ENCODE measurements around the gene COA5.
A peak's percentile ranks its signal among the peaks of the same experiment; 100 is the strongest.
"Not testable (repeated sequence)": the region's sequence is repeated elsewhere in the genome, so short reads cannot be mapped to it uniquely, and the experiment has no call there.

The COA5 gene

DNA sequence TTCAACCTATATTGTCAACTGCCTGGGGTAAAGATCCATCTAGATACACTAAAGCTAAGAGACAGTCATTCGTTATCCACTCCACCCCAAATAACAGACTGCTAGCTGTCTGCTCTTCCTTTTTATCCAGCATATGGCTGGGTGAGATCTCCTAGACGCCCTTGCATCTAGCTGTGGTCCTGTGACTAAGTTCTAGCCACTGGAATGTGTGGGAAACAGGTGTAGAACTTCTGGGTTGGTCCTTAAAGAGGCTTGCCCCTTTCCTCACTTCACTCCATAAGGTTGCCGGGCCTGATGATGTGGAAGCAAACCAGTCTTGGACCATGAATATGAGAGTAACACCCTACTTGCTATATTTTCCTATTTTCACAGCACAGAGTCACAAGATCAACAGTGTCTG, 3.2 kb downstream of the COA5 start:
- no peak for DNase-seq

DNA sequence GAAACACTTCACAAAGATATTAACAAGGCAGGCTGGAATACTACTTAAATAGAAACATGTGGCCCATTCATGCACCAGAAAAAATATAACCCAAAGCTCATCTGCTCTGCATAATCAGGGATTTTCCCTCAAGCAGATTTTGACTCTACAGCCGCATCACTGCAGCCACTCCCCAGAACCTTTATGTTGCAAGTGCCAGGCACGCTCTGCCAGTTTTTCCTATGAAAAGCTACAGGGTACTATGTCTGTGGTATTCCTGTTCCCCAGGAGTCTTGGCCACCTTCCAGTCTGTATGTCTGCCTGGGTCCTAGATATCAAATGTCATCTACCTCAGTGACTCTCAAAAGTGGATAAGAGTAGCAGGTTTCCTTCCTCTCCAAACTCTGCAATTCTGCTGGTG, 3.8 kb downstream of the COA5 start:
- DNase-seq = no peak

DNA sequence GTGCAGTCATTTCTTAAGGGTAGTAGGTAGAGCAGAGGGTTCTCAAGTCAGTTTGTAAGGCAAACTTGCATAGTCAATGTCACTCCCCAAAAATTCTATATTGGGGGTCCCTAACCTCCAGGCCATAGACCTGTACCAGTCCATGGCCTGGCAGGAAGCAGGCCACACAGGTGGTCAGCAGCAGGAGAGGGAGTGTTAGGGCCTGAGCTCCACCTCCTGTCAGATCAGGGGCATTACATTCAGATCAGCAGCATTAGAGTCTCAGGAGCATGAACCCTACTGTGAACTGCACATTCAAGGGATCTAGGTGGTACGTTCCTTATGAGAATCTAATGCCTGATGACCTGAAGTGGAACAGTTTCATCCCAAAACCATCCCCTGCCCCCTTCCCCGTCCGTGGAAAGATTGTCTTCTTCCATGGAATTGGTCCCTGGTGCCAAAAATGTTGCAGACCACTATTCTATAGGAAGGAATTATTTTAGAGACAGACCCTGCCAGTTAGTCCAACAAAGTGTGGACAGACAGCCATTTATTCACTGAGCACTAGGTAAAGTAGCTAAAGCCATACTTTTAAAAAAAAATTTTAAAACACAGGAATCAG, 6.7 kb downstream of the COA5 start:
- peak; percentile 1 for DNase-seq

DNA sequence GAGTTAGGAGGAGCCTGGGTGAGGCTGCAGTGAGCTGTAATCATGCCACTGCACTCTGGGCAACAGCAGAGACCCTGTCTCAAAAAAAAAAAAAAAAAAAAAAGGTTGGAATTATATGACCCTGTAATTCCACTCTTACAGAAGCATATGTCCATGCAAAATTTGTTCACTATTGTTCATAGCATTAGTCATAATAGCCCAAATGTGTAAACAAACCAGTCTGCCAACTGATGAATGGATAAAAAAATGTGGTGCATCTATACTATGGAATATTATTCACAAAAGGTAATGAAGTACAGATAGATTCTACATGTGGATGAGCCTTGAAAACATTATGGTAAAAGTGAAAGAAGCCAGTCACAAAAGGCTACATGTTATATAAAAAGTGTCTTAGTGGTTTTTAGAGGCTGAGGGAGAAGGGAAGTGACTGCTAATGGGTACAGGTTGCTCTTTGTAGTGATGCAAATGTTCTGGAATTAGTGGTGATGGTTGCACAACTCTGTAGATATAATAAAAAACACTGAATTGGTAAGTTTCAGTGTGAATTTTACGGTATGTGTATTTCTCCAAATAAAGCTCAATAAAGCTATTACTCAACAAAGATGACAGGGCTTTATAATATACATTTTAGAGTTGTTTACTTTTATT, 9.4 kb downstream of the COA5 start:
- no peak for DNase-seq

DNA sequence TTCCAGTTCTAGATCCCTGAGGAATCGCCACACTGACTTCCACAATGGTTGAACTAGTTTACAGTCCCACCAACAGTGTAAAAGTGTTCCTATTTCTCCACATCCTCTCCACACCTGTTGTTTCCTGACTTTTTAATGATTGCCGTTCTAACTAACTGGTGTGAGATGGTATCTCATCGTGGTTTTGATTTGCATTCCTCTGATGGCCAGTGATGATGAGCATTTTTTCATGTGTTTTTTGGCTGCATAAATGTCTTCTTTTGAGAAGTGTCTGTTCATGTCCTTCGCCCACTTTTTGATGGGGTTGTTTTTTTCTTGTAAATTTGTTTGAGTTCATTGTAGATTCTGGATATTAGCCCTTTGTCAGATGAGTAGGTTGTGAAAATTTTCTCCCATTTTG, 13.6 kb downstream of the COA5 start:
- not testable (repeated sequence) for DNase-seq

DNA sequence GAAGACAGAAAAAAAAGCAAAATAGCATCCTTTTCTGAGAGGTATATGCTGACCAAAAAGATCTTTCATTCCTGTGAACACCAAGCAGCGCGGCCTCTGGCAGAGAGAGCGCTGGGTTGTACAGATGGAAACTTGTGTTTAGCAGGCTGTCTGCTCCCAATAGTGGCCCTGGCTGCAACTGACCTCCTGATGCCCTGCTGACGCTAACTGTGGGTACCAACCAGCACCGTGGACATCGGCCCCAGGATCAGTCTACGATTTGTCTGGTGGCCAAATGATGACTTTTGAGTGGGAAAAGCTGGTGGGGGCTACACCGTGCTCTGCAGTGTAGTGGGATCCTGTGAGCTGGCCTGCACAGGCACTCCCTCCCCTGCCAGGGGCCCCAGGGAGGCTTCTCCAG, 15.7 kb downstream of the COA5 start:
- DNase-seq = no peak

DNA sequence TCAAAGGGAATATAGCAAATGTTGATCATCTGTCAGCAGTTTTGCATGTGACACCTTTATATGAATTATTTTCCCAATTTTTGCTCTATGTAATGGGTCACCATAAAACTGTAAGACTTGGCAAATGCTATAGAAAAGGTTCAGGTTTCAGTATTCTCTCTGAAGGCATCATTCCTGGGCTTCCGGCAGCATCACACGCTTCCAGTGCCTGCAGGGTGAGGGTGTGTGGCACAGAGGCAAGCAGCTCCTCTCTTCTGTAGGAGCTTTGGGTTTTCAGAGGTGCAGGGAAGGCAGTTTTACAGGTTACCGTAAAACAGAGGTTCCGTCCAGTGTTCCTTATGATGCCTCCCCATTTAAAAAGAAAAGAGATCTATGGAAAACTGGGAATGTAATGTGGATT, 18.8 kb downstream of the COA5 start:
- DNase-seq = no peak

DNA sequence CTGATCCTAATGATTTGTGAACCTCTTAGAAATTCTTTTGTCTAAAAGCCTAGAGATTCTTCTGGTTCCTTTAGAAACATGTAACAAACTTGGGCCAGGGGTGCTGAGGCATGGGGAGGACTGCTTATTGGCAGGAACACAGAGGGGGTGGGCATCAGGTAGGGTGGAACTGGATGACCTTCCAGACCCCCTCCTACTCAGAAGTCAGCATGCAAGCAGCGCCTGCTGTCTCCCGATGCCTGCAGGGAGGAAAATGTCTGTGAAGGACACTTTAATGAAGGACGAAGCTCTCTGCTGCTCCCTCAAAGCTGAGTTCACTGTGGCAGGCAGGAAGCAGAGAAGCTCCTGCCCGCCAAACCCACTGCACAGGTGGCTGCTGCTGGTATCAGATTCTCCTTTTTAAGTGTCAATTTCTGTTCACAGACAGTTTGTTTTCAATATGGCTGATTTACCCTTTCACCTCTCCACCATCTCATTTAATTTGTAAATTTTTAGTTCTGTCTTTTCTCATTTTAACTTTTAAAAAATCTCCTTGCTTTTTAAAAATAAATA, 19.4 kb downstream of the COA5 start:
- no peak for DNase-seq

DNA sequence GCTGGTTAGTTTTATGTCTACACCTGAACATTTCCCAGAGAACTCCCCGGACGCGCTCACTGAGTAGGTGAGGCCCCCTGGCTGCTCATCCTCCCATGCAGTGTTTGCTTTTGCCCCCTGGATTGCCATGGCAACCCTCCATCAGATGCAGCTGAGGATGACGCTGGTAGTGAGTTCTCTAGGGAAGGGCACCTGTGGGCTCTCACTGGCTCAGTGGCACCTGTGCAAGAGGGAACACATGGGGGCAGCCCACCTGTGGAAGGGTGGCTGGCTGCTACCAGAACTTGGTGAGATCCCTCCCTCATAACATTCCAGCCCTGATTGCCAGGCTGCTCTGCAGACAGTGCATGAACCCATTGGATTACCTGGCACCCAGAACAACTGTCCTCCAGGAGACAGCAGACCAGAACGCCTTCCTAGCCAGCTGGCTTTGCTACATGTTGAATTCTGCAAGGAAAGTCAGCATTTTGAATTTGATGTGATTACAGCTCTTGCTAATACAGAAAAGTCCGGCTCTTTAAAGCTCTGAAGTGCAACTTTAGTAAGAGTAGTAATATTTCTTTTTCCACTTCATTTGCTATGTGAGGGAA, 21.7 kb downstream of the COA5 start:
- no peak for DNase-seq

DNA sequence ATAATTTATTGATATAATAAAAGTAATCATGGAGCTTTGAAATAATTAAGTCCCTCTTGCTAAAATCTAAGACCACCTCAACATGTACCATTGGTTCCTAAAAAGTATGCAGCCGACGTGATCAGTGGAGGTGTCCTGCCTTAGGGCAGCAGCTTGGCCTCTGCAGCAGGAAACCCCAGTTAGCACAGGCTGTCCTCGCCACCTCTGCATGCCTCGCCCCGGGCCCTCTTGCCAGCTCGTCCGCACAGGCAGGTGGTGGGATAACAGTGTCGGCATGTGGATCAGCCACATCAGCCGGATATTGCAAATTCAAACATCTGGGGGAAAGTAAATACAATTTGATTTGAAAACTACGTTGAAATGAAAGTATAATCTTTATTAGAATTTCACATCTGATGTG, 22.9 kb downstream of the COA5 start:
- DNase-seq = no peak

DNA sequence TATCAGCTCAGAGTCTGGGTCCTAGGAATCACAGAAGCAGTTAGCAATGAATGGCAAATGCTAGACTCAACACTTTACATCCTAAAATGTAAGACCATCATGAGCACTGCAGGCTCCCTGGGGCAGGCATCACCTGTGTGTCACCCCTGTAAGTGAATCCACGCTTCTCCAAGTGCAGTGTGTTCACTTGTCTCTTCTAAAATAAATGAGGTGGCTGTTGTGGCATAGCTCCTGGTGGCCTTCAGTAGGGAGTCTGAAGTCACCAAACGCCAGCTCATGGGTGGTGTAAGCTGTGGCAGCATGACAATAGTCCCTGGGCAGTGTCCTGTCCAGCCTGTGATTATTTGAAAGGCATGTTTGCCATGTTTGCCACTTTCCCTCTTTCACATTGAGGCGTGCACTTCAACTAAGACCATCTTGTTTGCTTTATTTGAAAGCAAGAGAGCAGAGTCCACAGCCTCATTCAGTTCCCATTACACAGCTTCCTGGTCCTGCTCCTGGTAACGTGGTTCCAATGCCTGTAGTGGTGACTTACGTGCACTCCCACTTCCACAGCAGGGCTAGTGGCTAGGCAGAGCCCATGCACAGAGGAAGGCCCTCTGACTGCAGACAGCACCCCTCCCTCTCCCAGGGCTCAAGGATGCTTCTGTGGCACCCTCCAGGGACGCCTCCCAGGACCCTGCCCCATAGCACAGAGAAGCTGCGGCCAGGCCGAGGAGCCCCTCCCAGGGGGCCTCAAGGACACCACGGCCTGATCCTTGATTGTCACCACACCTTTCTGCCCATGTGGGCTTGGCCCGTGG, 24.3 kb downstream of the COA5 start:
- no peak for DNase-seq

DNA sequence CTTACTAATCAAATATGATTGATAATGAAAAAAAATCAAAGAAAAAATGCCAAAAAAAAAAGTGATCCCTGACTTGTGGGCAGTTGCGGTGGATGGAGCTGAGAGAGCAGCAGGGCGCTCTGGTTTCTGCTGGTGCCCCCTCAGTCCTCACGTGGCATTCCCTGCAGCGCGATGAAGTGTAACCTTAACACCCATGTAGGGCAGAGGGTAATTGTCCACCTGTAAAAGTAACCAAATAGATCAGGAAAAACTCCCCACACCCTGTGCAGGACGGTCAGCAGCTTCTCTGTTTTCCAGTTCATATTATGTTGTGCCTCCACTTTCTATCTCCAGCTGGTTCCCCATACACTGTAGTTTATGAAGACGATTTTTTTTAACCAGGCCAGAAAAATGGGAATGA, 25.0 kb downstream of the COA5 start:
- DNase-seq = no peak

DNA sequence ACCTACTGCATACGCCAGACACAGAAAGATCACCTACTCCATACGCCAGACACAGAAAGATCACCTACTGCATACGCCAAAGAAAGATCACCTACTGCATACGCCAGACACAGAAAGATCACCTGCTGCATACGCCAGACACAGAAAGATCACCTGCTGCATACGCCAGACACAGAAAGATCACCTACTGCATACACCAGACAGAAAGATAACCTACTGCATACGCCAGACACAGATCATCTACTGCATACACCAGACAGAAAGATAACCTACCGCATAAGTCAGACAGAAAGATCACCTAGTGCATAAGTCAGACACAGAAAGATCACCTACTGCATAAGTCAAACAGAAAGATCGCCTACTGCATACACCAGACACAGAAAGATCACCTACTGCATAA, 25.8 kb downstream of the COA5 start:
- no peak for DNase-seq

DNA sequence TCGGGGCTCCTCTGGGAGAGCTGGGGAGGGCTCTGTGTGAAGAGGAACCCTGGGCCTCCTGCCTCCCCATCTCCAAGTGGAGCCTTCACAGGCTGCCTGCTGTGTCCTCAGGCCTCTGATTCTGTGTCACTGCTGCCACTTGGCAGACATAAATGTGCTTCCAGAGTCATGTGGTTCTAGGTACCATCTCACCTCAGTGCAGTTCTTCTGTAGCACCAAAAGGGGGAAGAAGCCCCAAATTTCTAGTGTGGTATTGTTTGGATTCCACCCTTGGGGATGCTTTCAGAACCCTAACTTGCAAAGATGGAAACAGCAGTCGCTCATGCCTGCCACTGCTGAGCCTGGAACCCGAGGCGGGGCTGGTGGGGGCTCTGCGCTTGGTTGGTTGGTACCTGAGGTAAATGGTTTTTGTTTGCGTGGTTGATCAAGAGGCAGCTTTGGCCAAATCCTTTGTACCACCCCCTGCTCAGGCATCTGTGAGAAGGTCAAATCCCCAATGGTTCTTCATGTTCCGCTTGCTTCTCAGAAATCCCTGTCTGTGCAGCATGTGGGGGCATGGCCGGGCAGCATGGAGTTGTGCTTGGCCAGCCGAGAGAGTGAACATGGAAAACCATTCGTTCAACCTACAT, 27.5 kb downstream of the COA5 start:
- DNase-seq = no peak

DNA sequence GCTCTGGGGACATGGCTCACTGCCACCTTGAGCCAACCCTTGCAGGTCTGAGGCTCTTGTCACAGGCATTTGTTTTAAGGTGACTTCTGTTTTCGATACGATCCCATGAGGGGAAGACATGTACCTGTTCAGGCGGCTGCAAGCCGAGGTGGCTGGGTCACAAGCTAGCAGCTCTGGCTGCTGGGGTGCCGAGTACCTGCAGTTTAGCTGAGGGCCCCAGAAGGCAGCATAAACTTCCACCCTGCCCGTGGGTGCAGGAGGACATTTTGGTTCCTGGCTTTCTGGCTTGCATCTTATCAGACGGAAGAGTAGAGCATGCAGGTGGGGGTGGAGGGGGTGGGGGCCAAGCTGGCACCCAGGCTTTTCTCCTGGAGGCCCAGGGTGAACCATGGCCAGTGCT, 28.4 kb downstream of the COA5 start:
- no peak for DNase-seq

DNA sequence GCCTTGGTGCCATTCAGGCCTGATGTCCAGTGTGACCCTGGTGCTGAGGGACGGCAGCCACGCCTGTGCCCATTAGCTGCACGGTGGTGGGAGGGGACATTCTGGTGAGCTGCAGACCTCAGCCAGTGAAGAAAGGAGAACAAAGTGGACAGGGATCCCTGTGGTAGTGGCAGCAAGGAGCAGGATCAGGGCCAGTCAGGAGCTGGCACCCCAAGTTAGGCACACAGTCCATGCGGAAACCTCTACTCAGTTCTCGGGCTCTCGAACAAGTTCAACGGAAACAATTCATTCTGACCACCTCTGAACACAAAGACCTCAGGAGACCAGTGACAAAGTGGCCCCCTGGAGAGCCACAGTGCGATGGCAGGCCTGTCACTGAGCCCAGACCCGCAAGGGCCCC, 30.1 kb downstream of the COA5 start:
- DNase-seq = no peak

DNA sequence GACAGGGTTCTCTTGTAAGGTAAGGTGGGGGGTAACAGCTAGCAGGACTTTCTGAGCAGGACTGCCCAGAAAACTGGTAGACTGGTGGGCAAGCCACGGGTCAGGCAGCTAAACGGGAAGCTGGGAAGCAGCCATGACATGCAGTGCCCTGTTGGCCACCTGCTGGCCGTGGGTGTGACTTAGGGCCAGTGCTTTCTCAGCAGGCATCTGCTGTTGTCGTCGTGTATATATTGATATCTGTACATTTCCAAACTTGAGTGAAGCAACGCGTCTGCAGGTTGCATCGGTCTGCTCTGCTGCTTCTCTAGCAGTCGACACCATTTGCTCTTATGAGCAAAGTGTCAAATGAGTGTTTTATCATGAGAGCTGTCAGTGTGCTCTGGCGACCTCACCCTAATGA, 31.0 kb downstream of the COA5 start:
- DNase-seq = no peak

DNA sequence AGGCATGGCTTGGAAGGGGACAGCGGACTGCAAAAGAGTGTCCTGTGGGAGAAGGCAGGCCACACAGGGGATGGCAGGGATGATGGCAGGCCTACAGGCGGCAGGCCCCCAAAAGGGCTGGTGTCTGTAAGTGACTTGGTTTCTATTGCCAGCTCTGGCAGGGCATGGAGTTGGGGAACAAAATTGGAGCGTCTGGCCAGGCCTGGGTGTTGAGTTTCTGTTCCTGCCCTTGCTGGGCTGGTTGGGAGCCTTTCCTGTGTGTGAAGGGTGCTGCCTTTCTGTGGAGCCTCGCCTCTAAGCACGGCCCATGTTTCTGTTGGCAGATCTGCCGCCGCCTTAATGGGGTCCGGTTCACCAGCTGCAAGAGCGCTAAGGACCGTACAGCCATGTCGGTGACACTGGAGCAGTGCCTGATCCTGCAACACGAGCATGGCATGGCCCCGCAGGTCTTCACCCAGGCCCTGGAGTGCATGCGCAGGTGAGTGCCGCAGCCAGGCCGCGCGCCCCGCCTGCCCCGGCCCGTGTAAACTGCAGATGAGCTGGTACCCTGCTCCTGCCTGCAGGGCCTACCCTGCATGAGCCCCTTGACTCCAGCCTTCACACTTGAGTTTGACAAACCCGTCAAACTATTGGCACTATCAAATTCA, 31.5 kb downstream of the COA5 start:
- DNase-seq = no peak

DNA sequence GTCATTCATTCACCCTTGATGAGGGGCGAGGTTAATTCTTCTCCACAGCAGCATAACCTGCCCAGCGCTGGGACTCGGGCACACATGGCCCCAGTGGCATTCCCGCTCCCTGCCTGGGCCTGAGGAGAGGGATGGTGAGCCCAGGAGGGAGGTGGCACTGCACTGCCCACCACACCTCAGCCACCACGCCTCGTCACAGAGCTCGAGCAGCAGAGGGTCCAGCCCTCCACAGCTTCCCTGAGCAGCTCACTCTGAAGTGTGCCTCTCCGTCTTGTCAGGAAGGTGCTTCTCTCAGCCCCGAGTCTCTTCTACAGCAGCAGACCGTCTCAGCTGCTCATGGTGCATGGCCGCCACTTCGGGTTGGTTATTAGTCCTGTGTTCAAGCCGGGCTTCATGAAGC, 34.9 kb downstream of the COA5 start:
- DNase-seq = no peak

DNA sequence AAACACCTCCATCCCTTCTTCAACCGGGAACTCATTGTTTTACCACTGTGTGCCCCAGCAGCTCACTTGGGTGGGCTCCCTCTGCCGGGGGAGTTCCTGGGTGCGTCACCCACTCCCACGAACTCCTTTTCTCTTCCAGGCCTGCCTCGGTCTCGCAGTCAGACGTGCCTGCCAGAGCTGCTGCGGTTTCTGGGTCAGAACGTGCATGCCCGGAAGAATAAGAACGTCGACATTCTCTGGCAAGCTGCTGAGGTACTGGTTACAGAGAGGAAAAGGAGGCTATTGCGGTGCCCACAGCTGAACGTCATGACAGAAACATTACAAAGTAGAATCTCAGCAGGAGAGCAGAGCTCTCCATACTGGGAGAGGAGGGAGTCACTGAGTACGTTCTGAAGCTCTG, 35.6 kb downstream of the COA5 start:
- DNase-seq = no peak

DNA sequence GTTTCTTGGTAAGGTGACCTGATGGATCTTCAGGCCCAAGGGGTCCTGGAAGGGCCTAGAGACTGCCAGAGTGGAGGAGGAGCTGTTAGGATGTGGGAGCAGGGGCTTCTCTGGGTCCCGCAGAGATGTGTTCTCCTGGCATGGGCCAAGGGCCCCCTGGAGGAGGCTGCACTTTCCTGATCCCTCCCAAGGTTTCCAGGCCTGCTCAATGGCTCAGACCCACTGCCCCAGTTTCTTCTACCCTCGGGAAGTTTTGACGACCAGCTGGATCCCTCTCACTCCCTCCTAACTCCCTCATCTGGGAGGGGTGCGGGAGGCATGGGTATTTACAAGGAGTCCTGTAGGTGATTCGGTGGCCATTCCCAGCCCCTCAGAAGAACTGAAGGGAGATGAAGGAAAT, 36.1 kb downstream of the COA5 start:
- DNase-seq = no peak

DNA sequence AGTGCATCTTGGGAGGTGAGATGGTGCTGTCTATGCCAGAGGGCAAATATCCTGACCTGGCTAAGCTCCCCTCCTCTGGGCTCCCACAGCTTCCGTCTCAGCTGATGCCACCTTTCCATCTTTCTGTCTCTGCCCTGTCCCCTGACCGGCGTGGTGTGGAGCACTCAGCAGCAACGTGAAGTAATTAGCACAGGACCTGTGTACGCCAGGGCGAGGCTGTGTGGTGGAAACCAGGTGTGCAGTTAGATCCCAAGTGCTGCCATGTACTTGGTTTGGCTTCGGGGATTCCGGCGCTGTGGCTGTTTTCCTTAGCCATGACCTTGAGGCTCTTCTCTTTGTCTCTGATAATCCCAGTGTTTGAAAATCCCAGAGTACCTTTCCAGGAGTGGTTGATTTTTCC, 36.5 kb downstream of the COA5 start:
- no peak for DNase-seq
